Uterus (tissue), 4 donors: ENCODE measurements around the gene LRRC49. TPM values are rescaled to one million over a fixed set of nuclear protein-coding genes. Genes with fewer than 3 reads are reported as not detected.

Source experiments
- DNase-seq, 2 donors: peaks; one replicate each; pipeline ENCODE4 v3.0.0-alpha.2; 2019 to 2020
- H3K27ac ChIP-seq, 2 donors: fragments of 200-600 bp; sonication (generic); 1 replicate in 1 of 2; 2 replicates in 1 of 2; pipeline ENCODE4 v1.5.1; 2016 to 2018
- H3K27me3 ChIP-seq, 2 donors: fragments of 200-600 bp; sonication (generic); one replicate each; pipeline ENCODE4 v1.5.1; 2018 to 2019; ENCODE audit warnings: control low read depth in 1 of 2
- H3K36me3 ChIP-seq, 2 donors: fragments of 200-600 bp; sonication (generic); one replicate each; pipeline ENCODE4 v1.5.1; 2019; ENCODE audit warnings: control low read depth in 1 of 2
- H3K4me1 ChIP-seq, 2 donors: fragments of 200-600 bp; sonication (generic); one replicate each; pipeline ENCODE4 v1.5.1; 2018 to 2019; ENCODE audit warnings: control low read depth in 1 of 2
- H3K4me3 ChIP-seq, 2 donors: fragments of 200-600 bp; sonication (generic); 1 replicate in 1 of 2; 2 replicates in 1 of 2; pipeline ENCODE4 v1.5.1; 2018 to 2019; ENCODE audit warnings: mild to moderate bottlenecking in 1 of 2
- H3K9me3 ChIP-seq, 2 donors: fragments of 200-600 bp; sonication (generic); one replicate each; pipeline ENCODE4 v1.5.1; 2019; ENCODE audit warnings: control low read depth in 1 of 2
- POLR2A ChIP-seq, 2 donors: fragments of 450-650 bp; IDR thresholded peaks; one replicate each; pipeline ENCODE4 v1.6.1; 2016; ENCODE audit warnings: antibody characterized with exemption in 2 of 2, mild to moderate bottlenecking in 1 of 2, moderate library complexity in 1 of 2
- intact Hi-C: fragments of 100-400 bp; cut with DNase I; formaldehyde crosslinking; loops from one replicate; pipeline ENCODE4 v1.15.1; 2023; ENCODE audit warnings: low total_unique reads
- total RNA-seq, 4 donors: library from RNA; depleted of rRNA in 3 of 4; stranded (reverse); fragments of >200 nt in 3 of 4; gene quantifications; one replicate each; pipeline versions ENCODE4 v1.1.0 to v1.2.4, GENCODE V29; 2014 to 2023
- TF ChIP-seq, protein P1 (sequence below), 4 experiments: fragments of 200-600 bp in 2 of 4; fragments of 450-650 bp in 2 of 4; sonication (generic) in 2 of 4; IDR thresholded peaks; one replicate each; pipeline ENCODE4 v1.5.1; 2016 to 2019; ENCODE audit warnings: antibody characterized with exemption in 4 of 4, mild to moderate bottlenecking in 2 of 4, moderate library complexity in 1 of 4
- donor health status: DM: yes; HTN: yes; CAD: no.

The LRRC49 gene
- total RNA-seq, 4 donors from 2014 or later, result 13.8 to 48.7 (median 19.7) TPM

DNA sequence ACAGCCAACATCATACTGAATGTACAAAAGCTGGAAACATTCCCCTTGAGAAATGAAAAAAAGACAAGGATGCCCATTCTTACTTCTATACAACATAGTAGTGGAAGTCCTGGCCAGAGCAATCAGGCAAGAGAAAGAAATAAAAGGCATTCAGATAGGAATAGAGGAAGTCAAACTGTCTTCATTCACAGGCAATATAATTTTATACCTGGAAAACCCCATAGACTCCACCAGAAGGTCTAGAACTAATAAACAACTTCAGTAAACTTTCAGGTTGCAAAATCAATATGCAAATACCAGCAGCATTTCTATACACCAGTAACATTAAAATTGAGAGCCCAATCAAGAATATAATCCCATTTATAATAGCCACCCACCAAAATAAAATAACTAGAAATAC is 195.5 kb downstream of the LRRC49 start:
- TF ChIP-seq POLR2A (IDR thresholded peaks at IDR 0.05), result no peak
- TF ChIP-seq, protein P1, sequence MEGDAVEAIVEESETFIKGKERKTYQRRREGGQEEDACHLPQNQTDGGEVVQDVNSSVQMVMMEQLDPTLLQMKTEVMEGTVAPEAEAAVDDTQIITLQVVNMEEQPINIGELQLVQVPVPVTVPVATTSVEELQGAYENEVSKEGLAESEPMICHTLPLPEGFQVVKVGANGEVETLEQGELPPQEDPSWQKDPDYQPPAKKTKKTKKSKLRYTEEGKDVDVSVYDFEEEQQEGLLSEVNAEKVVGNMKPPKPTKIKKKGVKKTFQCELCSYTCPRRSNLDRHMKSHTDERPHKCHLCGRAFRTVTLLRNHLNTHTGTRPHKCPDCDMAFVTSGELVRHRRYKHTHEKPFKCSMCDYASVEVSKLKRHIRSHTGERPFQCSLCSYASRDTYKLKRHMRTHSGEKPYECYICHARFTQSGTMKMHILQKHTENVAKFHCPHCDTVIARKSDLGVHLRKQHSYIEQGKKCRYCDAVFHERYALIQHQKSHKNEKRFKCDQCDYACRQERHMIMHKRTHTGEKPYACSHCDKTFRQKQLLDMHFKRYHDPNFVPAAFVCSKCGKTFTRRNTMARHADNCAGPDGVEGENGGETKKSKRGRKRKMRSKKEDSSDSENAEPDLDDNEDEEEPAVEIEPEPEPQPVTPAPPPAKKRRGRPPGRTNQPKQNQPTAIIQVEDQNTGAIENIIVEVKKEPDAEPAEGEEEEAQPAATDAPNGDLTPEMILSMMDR (IDR thresholded peaks at IDR 0.05), result no peak
- Histone ChIP-seq H3K27me3 (no peaks in the 10 kb centered on the region), H3K27ac (no peak overlapping the region), H3K4me3 (no peak overlapping the region), H3K36me3 (no peaks in the 10 kb centered on the region), H3K9me3 (no peaks in the 10 kb centered on the region), H3K4me1 (no peaks in the 10 kb centered on the region)
- intact Hi-C loops, result no loop called here
- no peak for DNase-seq

DNA sequence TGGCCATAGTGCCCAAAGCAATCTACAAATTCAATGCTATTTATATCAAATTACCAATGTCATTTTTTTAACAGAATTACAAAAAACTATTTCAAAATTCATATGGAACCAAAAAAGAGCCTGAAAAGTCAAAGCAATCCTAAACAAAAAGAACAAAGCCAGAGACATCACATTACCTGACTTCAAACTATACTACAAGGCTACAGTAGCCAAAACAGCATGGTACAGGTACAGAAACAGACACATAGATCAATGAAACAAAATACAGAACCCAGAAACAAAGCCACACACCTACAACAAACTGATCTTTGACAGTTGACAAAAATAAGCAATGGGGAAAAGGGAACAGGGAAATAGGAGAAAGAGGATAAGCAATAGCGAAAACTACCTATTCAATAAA is 196.1 kb downstream of the LRRC49 start:
- Histone ChIP-seq H3K9me3 (no peaks in the 10 kb centered on the region), H3K27ac (no peak overlapping the region), H3K27me3 (no peaks in the 10 kb centered on the region), H3K36me3 (no peaks in the 10 kb centered on the region), H3K4me3 (no peak overlapping the region), H3K4me1 (no peaks in the 10 kb centered on the region)
- intact Hi-C loops, result no loop called here
- DNase-seq, result no peak
- TF ChIP-seq POLR2A (IDR thresholded peaks at IDR 0.05), result no peak
- TF ChIP-seq, protein P1 (IDR thresholded peaks at IDR 0.05), result no peak

DNA sequence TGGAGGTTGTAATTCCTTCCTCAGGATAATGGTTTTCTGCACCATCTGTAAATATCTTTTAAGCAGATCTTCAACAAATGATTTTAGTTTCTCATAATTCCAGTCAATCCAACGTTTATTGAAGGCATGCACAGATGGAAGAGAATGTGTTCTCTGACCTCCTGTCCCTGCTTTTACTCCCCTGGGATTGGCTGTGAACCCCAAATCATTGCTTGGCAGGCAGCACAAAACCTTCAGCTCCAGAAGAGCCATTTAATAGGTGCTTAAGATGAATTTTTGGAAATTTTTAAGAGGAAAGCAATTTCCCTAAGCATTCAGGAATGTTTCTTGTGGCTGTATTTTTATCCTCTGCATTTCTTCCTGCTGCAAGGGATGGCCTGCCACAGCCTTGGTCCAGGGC is 197.2 kb downstream of the LRRC49 start:
- TF ChIP-seq POLR2A (IDR thresholded peaks at IDR 0.05), result no peak
- TF ChIP-seq, protein P1 (IDR thresholded peaks at IDR 0.05), result no peak
- H3K36me3 ChIP-seq, result no peaks in the 10 kb centered on the region
- no peak overlapping the region for H3K4me3 ChIP-seq
- DNase-seq, result no peak
- intact Hi-C loops, result no loop called here
- no peaks in the 10 kb centered on the region for H3K9me3 ChIP-seq
- no peaks in the 10 kb centered on the region for H3K27me3 ChIP-seq
- H3K4me1 ChIP-seq, result no peaks in the 10 kb centered on the region
- H3K27ac ChIP-seq, result no peak overlapping the region

DNA sequence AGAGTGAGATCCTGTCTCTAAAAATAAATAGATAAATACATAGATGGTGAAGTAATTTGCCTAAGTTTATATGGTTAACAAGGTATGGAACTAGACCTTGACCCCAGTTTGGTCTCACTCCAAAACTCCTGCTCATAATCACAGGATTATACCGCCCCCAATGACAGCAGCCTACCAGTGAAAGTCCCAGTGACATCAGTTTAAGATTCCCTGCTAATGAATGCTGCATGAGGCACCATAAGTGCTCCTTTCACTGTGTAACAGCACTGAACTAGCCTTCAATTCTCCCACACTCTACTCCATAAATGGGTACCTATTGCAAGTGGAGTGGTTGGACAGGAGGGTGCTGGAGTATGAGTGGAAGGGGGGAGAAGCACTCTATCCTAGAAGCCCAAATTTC is 199.0 kb downstream of the LRRC49 start:
- Histone ChIP-seq H3K4me3 (no peak overlapping the region), H3K27ac (no peak overlapping the region), H3K27me3 (no peaks in the 10 kb centered on the region), H3K4me1 (no peaks in the 10 kb centered on the region), H3K36me3 (no peaks in the 10 kb centered on the region), H3K9me3 (no peaks in the 10 kb centered on the region)
- intact Hi-C loops, result no loop called here
- no peak for DNase-seq
- no peak for TF ChIP-seq POLR2A (IDR thresholded peaks at IDR 0.05)
- TF ChIP-seq, protein P1 (IDR thresholded peaks at IDR 0.05), result no peak

DNA sequence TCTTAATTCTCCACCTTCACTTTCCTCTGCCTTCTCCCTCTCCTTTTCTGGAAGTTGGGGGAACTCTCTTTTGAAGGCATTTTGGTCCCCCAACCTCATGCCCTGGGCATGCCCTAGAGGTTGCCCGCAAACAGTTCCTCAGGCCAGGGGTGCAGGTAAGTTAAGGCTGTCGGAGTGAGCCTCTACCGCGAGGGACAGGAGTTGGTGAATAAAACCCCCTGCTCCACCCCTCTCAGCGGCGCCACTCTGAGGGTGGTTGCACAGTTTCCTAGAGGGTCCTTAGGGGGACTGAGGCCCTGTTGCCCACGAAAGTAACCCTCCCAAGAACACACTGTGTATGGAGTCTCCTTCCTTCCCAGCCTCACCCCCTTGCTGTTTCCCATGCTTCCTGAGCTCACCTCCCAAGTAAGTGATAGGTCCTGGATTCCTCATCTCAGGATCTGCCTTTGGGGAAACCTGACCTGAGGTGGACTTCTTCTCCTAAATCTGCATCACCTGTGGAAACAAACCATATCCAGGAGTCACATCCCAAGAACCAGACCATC is 199.5 kb downstream of the LRRC49 start:
- H3K4me1 ChIP-seq, result no peaks in the 10 kb centered on the region
- H3K4me3 ChIP-seq, result no peak overlapping the region
- H3K27me3 ChIP-seq, result no peaks in the 10 kb centered on the region
- DNase-seq, result no peak
- H3K9me3 ChIP-seq, result no peaks in the 10 kb centered on the region
- intact Hi-C loops, result no loop called here
- H3K27ac ChIP-seq, result no peak overlapping the region
- H3K36me3 ChIP-seq, result no peaks in the 10 kb centered on the region
- TF ChIP-seq, protein P1 (IDR thresholded peaks at IDR 0.05), result no peak
- TF ChIP-seq POLR2A (IDR thresholded peaks at IDR 0.05), result no peak
